GM18517 (cell line): Measurements from ENCODE around the gene N4BP2.

ENCODE experiments used
- ATAC-seq: cut with Tn5 transposase; IDR thresholded peaks from one replicate; pipeline ENCODE4 v1.9.1; 2021; ENCODE audit warnings: mild to moderate bottlenecking, moderate library complexity; ENCODE audit not compliant: unreplicated experiment

The N4BP2 gene

DNA sequence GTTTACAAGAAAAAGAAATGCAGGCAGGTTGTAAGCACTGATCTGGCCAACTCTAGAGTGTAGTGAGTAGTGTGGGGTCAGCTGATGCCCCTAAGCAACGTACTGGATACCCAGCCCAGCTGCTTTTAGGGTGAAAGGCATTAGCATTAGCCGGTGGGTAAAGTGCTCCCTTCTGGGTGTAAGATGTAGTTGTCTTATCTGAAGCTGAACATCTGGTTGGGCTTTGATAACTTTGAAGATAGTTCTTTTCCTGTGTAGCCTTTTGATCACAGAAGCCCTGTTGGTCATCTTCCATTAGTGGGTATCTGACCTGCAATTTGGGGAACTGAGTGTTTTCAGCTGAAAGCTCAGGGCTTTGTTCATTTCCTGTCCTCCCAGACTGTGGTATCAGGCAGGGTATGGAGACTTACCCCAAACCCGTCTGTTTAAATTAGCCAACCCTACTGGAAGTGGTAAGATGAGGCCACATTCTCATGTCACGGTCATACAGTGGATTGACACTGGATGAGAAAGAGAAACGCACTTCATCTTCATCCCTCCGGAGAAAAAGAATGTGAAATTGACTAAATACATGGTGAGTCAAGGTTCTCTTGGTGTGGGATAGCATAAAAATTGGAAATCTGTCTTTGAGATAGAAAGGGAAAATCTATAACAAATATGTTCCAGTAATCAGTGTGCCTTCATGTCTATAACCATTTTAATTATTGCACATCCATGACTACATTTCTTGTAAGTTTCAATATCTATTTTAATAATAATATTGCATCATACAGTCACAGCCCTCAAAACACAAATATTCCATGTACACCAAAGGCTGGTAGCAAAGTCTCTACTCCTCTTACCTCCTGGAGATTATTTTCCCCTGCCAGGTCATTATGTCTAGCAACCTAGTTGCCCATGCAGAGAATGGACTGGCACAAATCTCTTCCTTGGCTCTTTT is 148.9 kb downstream of the N4BP2 start:
- ATAC-seq: peak; percentile 57

DNA sequence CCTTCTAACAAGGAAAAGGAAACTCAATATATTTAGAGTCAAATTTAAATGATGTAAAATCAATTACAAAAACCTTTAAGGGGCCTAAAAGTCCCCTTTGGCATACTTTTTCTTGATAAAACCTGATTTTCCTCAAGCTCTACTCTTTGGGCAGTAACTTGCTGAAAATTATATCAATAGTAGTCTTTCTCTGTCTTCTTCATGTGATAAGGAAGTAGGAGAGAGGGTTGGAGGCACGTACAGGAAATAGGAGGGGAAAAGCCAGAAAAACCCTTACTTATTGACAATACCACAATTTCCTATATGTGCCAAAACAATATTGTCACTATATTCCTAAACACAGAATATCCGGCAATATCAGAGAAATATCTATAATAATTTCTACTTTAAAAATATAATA is 149.8 kb downstream of the N4BP2 start:
- no peak for ATAC-seq
